VCaP (cell line): Measurements from ENCODE around the gene SIAH1.
"Not testable (repeated sequence)": the region's sequence is repeated elsewhere in the genome, so short reads cannot be mapped to it uniquely, and the experiment has no call there.

ENCODE experiments used
- H3K27ac ChIP-seq: fragments of 450-650 bp; 2 replicates; pipeline ENCODE4 v1.5.1; 2017
- TF ChIP-seq, protein P1 (sequence below): fragments of 450-650 bp; conservative IDR thresholded peaks from 2 replicates; pipeline ENCODE4 v1.5.1; 2017; ENCODE audit warnings: mild to moderate bottlenecking, moderate library complexity

SIAH1 gene

DNA sequence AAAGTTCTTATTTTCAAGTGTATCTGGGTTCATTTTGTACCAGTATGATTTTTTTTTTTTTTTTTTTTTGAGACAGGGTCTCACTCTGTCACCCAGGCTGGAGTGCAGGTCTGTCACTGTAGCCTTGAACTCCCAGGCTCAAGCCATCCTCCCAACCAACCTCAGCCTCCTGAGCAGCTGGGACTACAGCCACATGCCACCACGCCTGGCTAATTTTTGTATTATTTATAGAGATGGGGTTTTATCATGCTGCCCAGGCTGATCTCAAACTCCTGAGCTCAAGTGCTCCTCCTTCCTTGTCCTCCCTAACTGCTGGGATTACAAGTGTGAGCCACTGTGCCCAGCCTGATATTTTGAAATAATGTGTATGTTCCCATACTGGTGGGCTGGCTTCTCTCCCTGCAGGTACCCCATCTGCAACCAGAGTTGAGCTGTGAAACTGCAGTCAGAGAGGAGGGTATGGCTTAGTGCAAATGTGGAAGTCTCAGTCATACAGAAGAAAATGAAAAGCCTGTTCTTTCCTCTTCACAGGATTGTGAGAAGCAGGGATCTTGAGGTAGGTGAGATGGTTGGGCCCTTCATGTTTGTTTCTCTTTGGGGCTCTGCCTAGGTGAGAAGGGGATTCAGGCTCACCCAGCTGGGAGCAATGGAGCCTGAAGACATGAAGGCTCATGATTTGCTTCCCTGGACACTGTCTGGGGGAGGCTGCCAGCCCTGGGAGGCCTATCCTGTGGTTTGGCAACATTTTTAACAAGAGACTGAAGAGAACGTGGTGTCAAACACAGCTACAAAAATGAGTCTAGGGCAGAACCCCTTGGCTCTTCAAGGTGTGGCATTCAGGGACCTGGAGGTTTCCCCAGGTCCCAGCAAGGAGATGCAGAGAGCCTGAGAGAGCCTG lies 41.3 kb upstream of the SIAH1 start:
- H3K27ac ChIP-seq = no peak overlapping the region
- TF ChIP-seq, protein P1, sequence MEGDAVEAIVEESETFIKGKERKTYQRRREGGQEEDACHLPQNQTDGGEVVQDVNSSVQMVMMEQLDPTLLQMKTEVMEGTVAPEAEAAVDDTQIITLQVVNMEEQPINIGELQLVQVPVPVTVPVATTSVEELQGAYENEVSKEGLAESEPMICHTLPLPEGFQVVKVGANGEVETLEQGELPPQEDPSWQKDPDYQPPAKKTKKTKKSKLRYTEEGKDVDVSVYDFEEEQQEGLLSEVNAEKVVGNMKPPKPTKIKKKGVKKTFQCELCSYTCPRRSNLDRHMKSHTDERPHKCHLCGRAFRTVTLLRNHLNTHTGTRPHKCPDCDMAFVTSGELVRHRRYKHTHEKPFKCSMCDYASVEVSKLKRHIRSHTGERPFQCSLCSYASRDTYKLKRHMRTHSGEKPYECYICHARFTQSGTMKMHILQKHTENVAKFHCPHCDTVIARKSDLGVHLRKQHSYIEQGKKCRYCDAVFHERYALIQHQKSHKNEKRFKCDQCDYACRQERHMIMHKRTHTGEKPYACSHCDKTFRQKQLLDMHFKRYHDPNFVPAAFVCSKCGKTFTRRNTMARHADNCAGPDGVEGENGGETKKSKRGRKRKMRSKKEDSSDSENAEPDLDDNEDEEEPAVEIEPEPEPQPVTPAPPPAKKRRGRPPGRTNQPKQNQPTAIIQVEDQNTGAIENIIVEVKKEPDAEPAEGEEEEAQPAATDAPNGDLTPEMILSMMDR = no peak

DNA sequence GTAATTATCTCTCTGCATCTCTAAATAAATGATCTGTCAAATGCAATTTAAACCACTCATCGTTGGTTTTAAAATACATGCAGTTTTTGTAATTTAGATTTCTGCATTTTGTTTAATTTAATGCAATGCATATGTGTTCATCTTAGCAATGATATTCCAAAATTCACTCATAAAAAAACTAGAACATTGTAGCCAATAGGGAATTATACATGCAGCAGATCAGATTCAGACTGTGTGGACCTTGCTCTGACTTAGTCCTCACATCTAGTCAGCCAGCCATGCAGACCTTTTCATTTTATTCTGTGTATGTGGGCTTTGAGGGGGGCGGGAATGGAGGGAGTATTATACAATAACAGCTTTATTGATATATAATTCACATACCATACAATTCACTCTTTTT lies 37.3 kb upstream of the SIAH1 start:
- TF ChIP-seq, protein P1 = no peak
- H3K27ac ChIP-seq = no peak overlapping the region

DNA sequence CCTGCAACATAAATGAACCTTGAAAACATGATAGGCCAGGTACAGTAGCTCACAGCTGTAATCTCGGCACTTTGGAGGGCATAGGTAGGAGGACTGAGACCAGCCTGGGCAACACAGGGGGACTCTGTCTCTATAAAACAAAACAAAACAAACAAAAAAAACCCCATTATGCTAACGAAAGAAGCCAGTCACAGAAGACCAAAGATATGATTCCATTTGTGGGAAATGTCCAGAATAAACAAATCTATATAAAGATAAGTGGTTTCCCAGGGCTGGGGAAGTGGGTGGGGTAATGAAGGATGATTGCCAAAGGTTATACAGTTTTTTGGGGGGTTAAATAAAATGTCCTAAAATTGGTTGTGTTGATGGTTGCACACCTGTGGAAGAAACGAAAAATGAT lies 36.5 kb upstream of the SIAH1 start:
- TF ChIP-seq, protein P1 = no peak
- no peak overlapping the region for H3K27ac ChIP-seq

DNA sequence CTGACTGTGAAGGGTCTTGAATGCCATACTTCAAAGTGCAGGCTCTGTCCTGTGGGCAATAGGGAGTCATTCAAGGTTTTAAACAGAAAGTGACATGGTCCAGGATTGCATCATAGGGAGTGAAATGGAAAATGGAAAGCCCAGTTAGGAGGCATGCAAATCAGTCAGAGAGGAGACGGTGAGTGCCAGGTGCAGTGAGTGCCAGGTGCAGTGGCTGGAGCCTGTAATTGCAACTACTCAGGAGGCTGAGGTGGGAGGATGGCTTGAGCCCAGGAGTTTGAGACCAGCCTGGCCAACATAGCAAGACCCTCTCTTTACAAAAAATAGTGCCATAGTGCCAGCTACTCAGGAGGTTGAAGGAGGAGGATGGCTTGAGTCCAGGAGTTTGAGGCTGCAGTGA lies 35.2 kb upstream of the SIAH1 start:
- TF ChIP-seq, protein P1 = no peak
- H3K27ac ChIP-seq = no peak overlapping the region

DNA sequence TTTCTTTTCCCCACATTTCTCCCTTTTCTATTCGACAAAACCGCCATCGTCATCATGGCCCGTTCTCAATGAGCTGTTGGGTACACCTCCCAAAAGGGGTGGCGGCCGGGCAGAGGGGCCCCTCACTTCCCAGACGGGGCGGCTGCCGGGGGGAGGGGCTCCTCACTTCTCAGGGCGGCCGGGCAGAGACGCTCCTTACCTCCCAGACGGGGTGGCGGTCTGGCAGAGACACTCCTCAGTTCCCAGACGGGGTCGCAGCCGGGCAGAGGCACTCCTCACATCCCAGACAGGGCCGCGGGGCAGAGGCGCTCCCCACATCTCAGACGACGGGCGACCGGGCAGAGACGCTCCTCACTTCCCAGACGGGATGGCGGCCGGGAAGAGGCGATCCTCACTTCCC lies 31.4 kb upstream of the SIAH1 start:
- H3K27ac ChIP-seq = not testable (repeated sequence)

DNA sequence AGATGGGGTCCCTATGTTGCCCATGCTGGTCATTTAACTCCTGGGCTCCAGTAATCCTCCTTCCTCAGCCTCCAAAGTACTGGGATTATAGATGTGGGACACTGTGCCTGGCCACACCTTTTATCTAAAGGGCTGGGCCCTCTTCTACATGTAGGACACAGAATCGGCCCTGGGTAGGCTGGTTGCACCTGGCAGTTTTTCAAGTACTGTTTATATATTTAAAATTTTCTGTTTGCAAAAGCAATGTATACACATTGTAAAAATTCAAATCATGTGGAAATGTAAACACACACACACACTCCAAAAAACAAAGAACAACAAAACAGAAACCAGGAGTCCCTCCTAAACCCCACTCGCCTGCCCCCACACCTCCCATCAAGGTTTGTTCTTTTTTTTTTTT lies 28.1 kb upstream of the SIAH1 start:
- TF ChIP-seq, protein P1 = no peak
- H3K27ac ChIP-seq = no peak overlapping the region

DNA sequence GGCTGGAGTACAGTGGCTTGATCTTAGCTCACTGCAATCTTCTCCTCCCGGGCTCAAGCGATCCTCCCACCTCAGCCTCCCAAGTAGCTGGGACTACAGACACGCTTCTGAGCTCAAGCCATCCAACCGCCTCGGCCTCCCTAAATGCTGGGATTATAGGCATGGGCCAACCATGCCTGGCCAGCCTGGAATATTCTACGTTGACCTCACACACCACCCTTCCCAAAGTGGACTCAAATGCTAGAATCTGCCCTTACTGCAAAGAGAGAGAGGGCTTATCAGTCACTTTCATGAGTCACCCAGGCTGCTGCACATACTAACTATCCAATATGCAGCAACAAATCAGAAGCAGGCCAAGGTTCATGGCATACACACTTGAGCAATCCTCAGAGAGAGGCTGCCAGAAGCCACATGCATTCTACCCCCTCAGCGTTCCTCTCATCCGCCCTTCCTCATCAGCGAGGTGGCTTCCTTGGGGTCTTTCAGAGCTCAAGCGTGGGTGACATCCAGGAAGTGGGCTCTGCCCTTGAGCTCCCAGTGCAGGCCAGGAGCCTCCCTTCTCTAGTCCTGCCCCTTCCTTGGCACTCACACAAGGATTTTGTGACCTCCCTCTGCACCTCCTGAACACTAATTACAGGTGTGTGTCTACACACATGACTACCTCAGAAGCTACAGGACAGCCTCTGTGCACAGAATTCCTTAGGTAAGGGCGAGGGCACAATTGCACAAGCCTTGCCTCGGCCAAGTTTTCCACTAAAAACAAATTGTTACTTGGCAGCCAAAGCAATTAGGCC lies 24.8 kb upstream of the SIAH1 start:
- TF ChIP-seq, protein P1 = no peak
- no peak overlapping the region for H3K27ac ChIP-seq

DNA sequence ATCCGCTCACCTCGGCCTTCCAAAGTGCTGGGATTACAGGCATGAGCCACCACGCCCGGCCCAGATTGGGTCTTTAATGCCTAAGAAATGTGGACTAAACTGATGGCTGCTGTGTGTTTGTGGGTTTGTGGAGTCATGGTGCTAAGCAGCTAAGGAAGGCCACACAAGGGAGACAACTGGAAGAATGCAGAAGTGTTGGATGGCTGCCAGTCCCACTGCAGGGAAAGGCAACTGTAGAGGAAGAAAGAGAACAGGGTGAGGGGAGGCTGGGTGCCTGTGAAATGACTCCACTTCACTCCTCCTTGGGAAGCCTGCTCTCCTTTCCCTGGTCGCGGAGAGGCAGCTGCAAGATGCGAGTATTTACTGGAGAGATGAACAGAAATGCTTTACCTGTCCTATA lies 23.5 kb upstream of the SIAH1 start:
- H3K27ac ChIP-seq = no peak overlapping the region
- TF ChIP-seq, protein P1 = no peak
